ENCODE measurements around the gene ASIC3.

GRCh38 chr7:151008511-151009323 is 39.6 kb upstream of the ASIC3 start:
- TF ChIP-seq, protein P1, sequence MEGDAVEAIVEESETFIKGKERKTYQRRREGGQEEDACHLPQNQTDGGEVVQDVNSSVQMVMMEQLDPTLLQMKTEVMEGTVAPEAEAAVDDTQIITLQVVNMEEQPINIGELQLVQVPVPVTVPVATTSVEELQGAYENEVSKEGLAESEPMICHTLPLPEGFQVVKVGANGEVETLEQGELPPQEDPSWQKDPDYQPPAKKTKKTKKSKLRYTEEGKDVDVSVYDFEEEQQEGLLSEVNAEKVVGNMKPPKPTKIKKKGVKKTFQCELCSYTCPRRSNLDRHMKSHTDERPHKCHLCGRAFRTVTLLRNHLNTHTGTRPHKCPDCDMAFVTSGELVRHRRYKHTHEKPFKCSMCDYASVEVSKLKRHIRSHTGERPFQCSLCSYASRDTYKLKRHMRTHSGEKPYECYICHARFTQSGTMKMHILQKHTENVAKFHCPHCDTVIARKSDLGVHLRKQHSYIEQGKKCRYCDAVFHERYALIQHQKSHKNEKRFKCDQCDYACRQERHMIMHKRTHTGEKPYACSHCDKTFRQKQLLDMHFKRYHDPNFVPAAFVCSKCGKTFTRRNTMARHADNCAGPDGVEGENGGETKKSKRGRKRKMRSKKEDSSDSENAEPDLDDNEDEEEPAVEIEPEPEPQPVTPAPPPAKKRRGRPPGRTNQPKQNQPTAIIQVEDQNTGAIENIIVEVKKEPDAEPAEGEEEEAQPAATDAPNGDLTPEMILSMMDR (IDR thresholded peaks at IDR 0.05) = peak; percentile 57 to 82 (median 72)
- TF ChIP-seq POLR2A (IDR thresholded peaks at IDR 0.05) = no peak

Data from Peyer's patch (tissue), 4 donors.